Measurements from ENCODE around the gene USHBP1. TPM values are rescaled to one million over a fixed set of nuclear protein-coding genes. Genes with fewer than 3 reads are reported as not detected.

USHBP1 gene
- total RNA-seq, 1 experiment from 2014 or later = not detected

DNA sequence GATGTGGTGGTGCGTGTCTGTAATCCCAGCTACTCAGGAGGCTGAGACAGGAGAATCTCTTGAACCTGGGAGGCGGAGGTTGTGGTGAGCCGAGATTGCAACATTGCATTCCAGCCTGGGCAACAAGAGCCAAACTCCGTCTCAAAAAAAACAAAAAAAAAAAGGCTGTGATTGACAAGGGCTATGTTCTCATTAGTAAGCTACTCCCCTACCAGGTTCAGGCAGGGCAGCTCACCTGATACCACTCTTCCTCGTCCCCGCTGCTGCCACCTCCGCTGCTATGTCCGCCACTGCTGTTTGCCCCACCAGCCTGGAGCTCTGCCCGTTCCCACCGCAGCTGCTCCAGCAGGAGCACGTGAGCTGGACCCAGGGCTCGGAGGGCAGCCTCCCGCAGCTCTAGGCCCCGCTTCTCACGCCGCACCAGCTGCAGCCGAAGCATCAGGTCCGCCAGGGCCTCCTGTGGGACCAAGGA is 9.4 kb downstream of the USHBP1 start:
- BruUV-seq (replicated peaks) = no TSS peak
- in situ Hi-C loops (cut with HindIII; ENCODE audit: low pct_unique_long_range_greater_than_20kb, low sequenced_read_pairs) = no loop called here
- ChIA-PET POLR2A (no interaction called here), CTCF (interaction anchor here (0.7 kb wide), 1 partner anchor 14 kb away, joined by 3 read pairs; no protein-coding TSS in a partner anchor)
- Histone ChIP-seq H3K9me3 (ENCODE audit: control insufficient read depth, insufficient read depth, low read depth, low read length) (no peaks in the 10 kb centered on the region), H3K27me3 (ENCODE audit: control insufficient read depth, insufficient read depth, low read length) (no peaks in the 10 kb centered on the region), H3K36me3 (ENCODE audit: control insufficient read depth, insufficient read depth, low read length) (no peaks in the 10 kb centered on the region), H3K4me1 (ENCODE audit: control insufficient read depth, insufficient read depth, low read length) (no peaks in the 10 kb centered on the region), H3K27ac (ENCODE audit: low read length) (no peak overlapping the region), H3K4me3 (ENCODE audit: low read depth in 2 of 2, low read length in 2 of 2) (no peak overlapping the region)
- TF ChIP-seq TCF7L2 (IDR thresholded peaks at IDR 0.05; ENCODE audit: low read depth, low read length) = no peak
- no peak for TF ChIP-seq REST (IDR thresholded peaks at IDR 0.05; ENCODE audit: insufficient read depth in 1 of 2, low read depth in 2 of 2, low read length in 1 of 2)
- TF ChIP-seq POLR2AphosphoS5 (IDR thresholded peaks at IDR 0.05; ENCODE audit: low read depth, low read length) = no peak
- TF ChIP-seq, protein P1, sequence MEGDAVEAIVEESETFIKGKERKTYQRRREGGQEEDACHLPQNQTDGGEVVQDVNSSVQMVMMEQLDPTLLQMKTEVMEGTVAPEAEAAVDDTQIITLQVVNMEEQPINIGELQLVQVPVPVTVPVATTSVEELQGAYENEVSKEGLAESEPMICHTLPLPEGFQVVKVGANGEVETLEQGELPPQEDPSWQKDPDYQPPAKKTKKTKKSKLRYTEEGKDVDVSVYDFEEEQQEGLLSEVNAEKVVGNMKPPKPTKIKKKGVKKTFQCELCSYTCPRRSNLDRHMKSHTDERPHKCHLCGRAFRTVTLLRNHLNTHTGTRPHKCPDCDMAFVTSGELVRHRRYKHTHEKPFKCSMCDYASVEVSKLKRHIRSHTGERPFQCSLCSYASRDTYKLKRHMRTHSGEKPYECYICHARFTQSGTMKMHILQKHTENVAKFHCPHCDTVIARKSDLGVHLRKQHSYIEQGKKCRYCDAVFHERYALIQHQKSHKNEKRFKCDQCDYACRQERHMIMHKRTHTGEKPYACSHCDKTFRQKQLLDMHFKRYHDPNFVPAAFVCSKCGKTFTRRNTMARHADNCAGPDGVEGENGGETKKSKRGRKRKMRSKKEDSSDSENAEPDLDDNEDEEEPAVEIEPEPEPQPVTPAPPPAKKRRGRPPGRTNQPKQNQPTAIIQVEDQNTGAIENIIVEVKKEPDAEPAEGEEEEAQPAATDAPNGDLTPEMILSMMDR (IDR thresholded peaks at IDR 0.05) = no peak
- no peak for TF ChIP-seq SIN3A (IDR thresholded peaks at IDR 0.05; ENCODE audit: borderline replicate concordance, insufficient read depth, low read depth, low read length)
- intact Hi-C loops (cut with micrococcal nuclease; ENCODE audit: unreplicated experiment) = no loop called here
- no peak for ATAC-seq
- DNase-seq (ENCODE audit: low read depth, low spot score) = no peak

GRCh38 chr19:17254636-17255035 is 9.9 kb downstream of the USHBP1 start:
- no peak for DNase-seq (ENCODE audit: low read depth, low spot score)
- CTCF ChIA-PET = no interaction called here
- BruUV-seq (replicated peaks) = no TSS peak
- Histone ChIP-seq H3K4me3 (ENCODE audit: low read depth in 2 of 2, low read length in 2 of 2) (no peak overlapping the region), H3K4me1 (ENCODE audit: control insufficient read depth, insufficient read depth, low read length) (peaks cover 1% of the 10 kb centered on the region; the same call in 1 of the 2 replicates), H3K27ac (ENCODE audit: low read length) (no peak overlapping the region), H3K27me3 (ENCODE audit: control insufficient read depth, insufficient read depth, low read length) (no peaks in the 10 kb centered on the region), H3K9me3 (ENCODE audit: control insufficient read depth, insufficient read depth, low read depth, low read length) (no peaks in the 10 kb centered on the region), H3K36me3 (ENCODE audit: control insufficient read depth, insufficient read depth, low read length) (no peaks in the 10 kb centered on the region)
- POLR2A ChIA-PET = no interaction called here
- no peak for ATAC-seq
- TF ChIP-seq TCF7L2 (IDR thresholded peaks at IDR 0.05; ENCODE audit: low read depth, low read length) (no peak), REST (IDR thresholded peaks at IDR 0.05; ENCODE audit: insufficient read depth in 1 of 2, low read depth in 2 of 2, low read length in 1 of 2) (no peak), POLR2AphosphoS5 (IDR thresholded peaks at IDR 0.05; ENCODE audit: low read depth, low read length) (no peak), SIN3A (IDR thresholded peaks at IDR 0.05; ENCODE audit: borderline replicate concordance, insufficient read depth, low read depth, low read length) (no peak)
- TF ChIP-seq, protein P1 (IDR thresholded peaks at IDR 0.05) = no peak
- in situ Hi-C loops (cut with HindIII; ENCODE audit: low pct_unique_long_range_greater_than_20kb, low sequenced_read_pairs) = no loop called here
- intact Hi-C loops (cut with micrococcal nuclease; ENCODE audit: unreplicated experiment) = no loop called here
